H1 (cell line): Measurements from ENCODE around the gene EDEM2. TPM values are rescaled to one million over a fixed set of nuclear protein-coding genes. Genes with fewer than 3 reads are reported as not detected.
A peak's percentile ranks its signal among the peaks of the same experiment; 100 is the strongest.

Experiments
- CTCF ChIA-PET: fragments of 300-600 bp; sonication (Branson Sonifier 250); formaldehyde crosslinking; loops from one replicate; lab custom pipeline; 2021; ENCODE audit not compliant: partially characterized antibody; lab: Charles Lee
- POLR2A ChIA-PET: fragments of 300-600 bp; sonication (Branson Sonifier 250); formaldehyde crosslinking; loops from one replicate; lab custom pipeline; 2021; ENCODE audit warnings: inconsistent platforms; ENCODE audit not compliant: partially characterized antibody; lab: Charles Lee
- DNase-seq, 2 experiments: peaks; one replicate each; pipeline versions ENCODE4 v3.0.0 to v3.0.0-alpha.2; 2010 to 2022; ENCODE audit warnings: low spot score in 2 of 2, low read depth in 1 of 2, mixed read lengths in 1 of 2
- FAIRE-seq: peaks from 2 replicates; lab custom pipeline; 2011; peaks lifted over from hg19 to GRCh38; lab: Jason Lieb, UNC
- H2AFZ ChIP-seq: 2 replicates; pipeline ENCODE4 v1.8.1; 2012; ENCODE audit warnings: low read length, inconsistent platforms
- H2AK5ac ChIP-seq: 2 replicates; pipeline ENCODE4 v1.6.1; 2013; ENCODE audit warnings: low read depth, low read length
- H2BK120ac ChIP-seq: replicated peaks from 2 replicates; pipeline ENCODE3; 2013; ENCODE audit warnings: low read depth, low read length, inconsistent platforms
- H2BK12ac ChIP-seq: 2 replicates; pipeline ENCODE4 v1.6.1; 2013; ENCODE audit warnings: low read depth, low read length
- H2BK15ac ChIP-seq: 2 replicates; pipeline ENCODE4 v1.6.1; 2013; ENCODE audit warnings: low read length
- H2BK20ac ChIP-seq: 2 replicates; pipeline ENCODE4 v1.6.1; 2013; ENCODE audit warnings: low read length
- H2BK5ac ChIP-seq: 2 replicates; pipeline ENCODE4 v1.6.1; 2013; ENCODE audit warnings: low read depth, low read length
- H3K14ac ChIP-seq: 2 replicates; pipeline ENCODE4 v1.6.1; 2013; ENCODE audit warnings: inconsistent platforms; ENCODE audit not compliant: insufficient read length
- H3K18ac ChIP-seq: 2 replicates; pipeline ENCODE4 v1.6.1; 2013; ENCODE audit warnings: low read length; ENCODE audit errors: extremely low read depth
- H3K23ac ChIP-seq: 2 replicates; pipeline ENCODE4 v1.6.1; 2013; ENCODE audit warnings: inconsistent platforms; ENCODE audit not compliant: insufficient read length
- H3K23me2 ChIP-seq: 2 replicates; pipeline ENCODE4 v1.6.1; 2013; ENCODE audit warnings: low read depth, low read length
- H3K27ac ChIP-seq: 2 replicates; pipeline ENCODE4 v1.6.1; 2011; ENCODE audit warnings: low read depth, low read length, inconsistent platforms
- H3K27me3 ChIP-seq, 4 experiments: replicated peaks in 1 of 4; 1 replicate in 1 of 4; 2 replicates in 3 of 4; pipeline versions ENCODE4 v1.6.1 to v1.8.1; 2011 to 2013; ENCODE audit warnings: low read length in 3 of 4, mild to moderate bottlenecking in 3 of 4, inconsistent platforms in 2 of 4, mixed read lengths in 2 of 4, moderate library complexity in 1 of 4; ENCODE audit not compliant: control insufficient read depth in 3 of 4, insufficient read depth in 3 of 4; ENCODE audit errors: extremely low read depth in 1 of 4
- H3K36me3 ChIP-seq, 4 experiments: 2 replicates each; pipeline versions ENCODE4 v1.6.1 to v1.8.1; 2011 to 2013; ENCODE audit warnings: mild to moderate bottlenecking in 4 of 4, low read length in 3 of 4, moderate library complexity in 2 of 4, control low read depth in 1 of 4, inconsistent platforms in 1 of 4; ENCODE audit not compliant: insufficient read depth in 4 of 4, control insufficient read depth in 2 of 4
- H3K4ac ChIP-seq: replicated peaks from 2 replicates; pipeline ENCODE3; 2013; ENCODE audit warnings: low read length, low read depth, mixed read lengths, inconsistent platforms; ENCODE audit not compliant: insufficient read length
- H3K4me1 ChIP-seq, 4 experiments: replicated peaks in 1 of 4; 1 replicate in 1 of 4; 2 replicates in 3 of 4; pipeline versions ENCODE4 v1.6.1 to v1.8.1; 2011 to 2013; ENCODE audit warnings: low read length in 3 of 4, inconsistent platforms in 2 of 4, mixed read lengths in 1 of 4; ENCODE audit not compliant: insufficient read depth in 4 of 4, control insufficient read depth in 3 of 4
- H3K4me2 ChIP-seq, 2 experiments: 2 replicates each; pipeline versions ENCODE4 v1.6.1 to v1.8.1; 2011 to 2013; ENCODE audit warnings: low read depth in 2 of 2, low read length in 2 of 2, control low read depth in 1 of 2, inconsistent platforms in 1 of 2, mild to moderate bottlenecking in 1 of 2; ENCODE audit not compliant: insufficient read depth in 1 of 2
- H3K4me3 ChIP-seq, 4 experiments: fragments of 200-600, 300-600 bp in 1 of 4; sonication (generic), shearing (Covaris generic), sonication (Bioruptor Twin) in 1 of 4; 2 replicates each; pipeline versions ENCODE4 v1.5.1 to v1.8.1; 2011 to 2016; ENCODE audit warnings: low read length in 4 of 4, low read depth in 3 of 4, control low read depth in 2 of 4, inconsistent platforms in 2 of 4, mild to moderate bottlenecking in 2 of 4, mixed read lengths in 1 of 4, moderate library complexity in 1 of 4; ENCODE audit not compliant: insufficient read depth in 2 of 4; ENCODE audit errors: extremely low read depth in 1 of 4
- H3K56ac ChIP-seq: replicated peaks from 2 replicates; pipeline ENCODE3; 2013; ENCODE audit warnings: low read depth, mild to moderate bottlenecking, mixed read lengths, low read length, inconsistent platforms; ENCODE audit not compliant: insufficient read length
- H3K79me1 ChIP-seq: 2 replicates; pipeline ENCODE4 v1.6.1; 2013; ENCODE audit warnings: low read depth, low read length, control low read depth
- H3K79me2 ChIP-seq, 2 experiments: 2 replicates each; pipeline versions ENCODE4 v1.6.1 to v1.8.1; 2012 to 2013; ENCODE audit warnings: low read length in 2 of 2, mild to moderate bottlenecking in 2 of 2, inconsistent platforms in 1 of 2; ENCODE audit not compliant: insufficient read depth in 2 of 2, control insufficient read depth in 1 of 2
- H3K9ac ChIP-seq, 4 experiments: replicated peaks in 1 of 4; 1 replicate in 1 of 4; 2 replicates in 3 of 4; pipeline versions ENCODE4 v1.6.1 to v1.8.1; 2011 to 2013; ENCODE audit warnings: low read depth in 3 of 4, low read length in 3 of 4, control low read depth in 2 of 4, mild to moderate bottlenecking in 2 of 4, moderate library complexity in 2 of 4, inconsistent platforms in 1 of 4; ENCODE audit errors: extremely low read depth in 1 of 4
- H3K9me3 ChIP-seq, 2 experiments: 2 replicates each; pipeline versions ENCODE4 v1.6.1 to v1.8.1; 2012 to 2013; ENCODE audit warnings: mild to moderate bottlenecking in 2 of 2, moderate library complexity in 2 of 2, control low read depth in 1 of 2, inconsistent platforms in 1 of 2, low read depth in 1 of 2, low read length in 1 of 2, mixed read lengths in 1 of 2; ENCODE audit not compliant: insufficient read depth in 2 of 2
- H4K20me1 ChIP-seq, 2 experiments: replicated peaks in 1 of 2; 2 replicates each; pipeline versions ENCODE3 to v1.8.1; 2011 to 2013; ENCODE audit warnings: inconsistent platforms in 2 of 2, low read length in 2 of 2, mild to moderate bottlenecking in 1 of 2; ENCODE audit not compliant: insufficient read depth in 2 of 2, control insufficient read depth in 1 of 2
- H4K5ac ChIP-seq: 2 replicates; pipeline ENCODE4 v1.6.1; 2013; ENCODE audit warnings: low read length, low read depth, mixed read lengths, inconsistent platforms; ENCODE audit not compliant: insufficient read length
- H4K8ac ChIP-seq: 2 replicates; pipeline ENCODE4 v1.8.0; 2013; ENCODE audit warnings: mild to moderate bottlenecking, moderate library complexity, low read length, inconsistent platforms; ENCODE audit not compliant: insufficient read depth; ENCODE audit errors: extremely low read depth
- H4K91ac ChIP-seq: replicated peaks from 2 replicates; pipeline ENCODE3; 2013; ENCODE audit warnings: low read length, mixed read lengths, inconsistent platforms; ENCODE audit not compliant: insufficient read length
- ATF3 ChIP-seq: IDR thresholded peaks from 2 replicates; pipeline ENCODE4 v1.6.1; 2011; ENCODE audit warnings: low read depth, mild to moderate bottlenecking, low read length; ENCODE audit not compliant: insufficient read depth
- BCL11A ChIP-seq, 2 experiments: IDR thresholded peaks; one replicate each; pipeline ENCODE4 v1.6.1; 2011; ENCODE audit warnings: low read depth in 2 of 2, low read length in 2 of 2, mild to moderate bottlenecking in 2 of 2
- CBX5 ChIP-seq: fragments of 300-800, 300-1000 bp; sonication (generic); IDR thresholded peaks from 2 replicates; pipeline ENCODE4 v1.7.1; 2016; ENCODE audit warnings: antibody characterized with exemption, low read length, low read depth
- CHD2 ChIP-seq: IDR thresholded peaks from 2 replicates; pipeline ENCODE4 v1.6.1; 2012; ENCODE audit warnings: low read length, improper control_type of control experiment
- CREB1 ChIP-seq: IDR thresholded peaks from 2 replicates; pipeline ENCODE4 v1.6.1; 2012; ENCODE audit warnings: inconsistent platforms
- FOSL1 ChIP-seq: IDR thresholded peaks from 2 replicates; pipeline ENCODE4 v1.6.1; 2011; ENCODE audit warnings: mild to moderate bottlenecking, low read depth, low read length, moderate library complexity; ENCODE audit not compliant: insufficient read depth
- HDAC2 ChIP-seq, 2 experiments: fragments of 300-600 bp in 1 of 2; sonication (generic) in 1 of 2; IDR thresholded peaks; 2 replicates each; pipeline ENCODE4 v1.6.1; 2011 to 2012; ENCODE audit warnings: low read depth in 2 of 2, low read length in 2 of 2, mild to moderate bottlenecking in 2 of 2, moderate library complexity in 2 of 2, borderline replicate concordance in 1 of 2, inconsistent platforms in 1 of 2
- RFX5 ChIP-seq: IDR thresholded peaks from 2 replicates; pipeline ENCODE4 v1.6.1; 2011; ENCODE audit warnings: low read depth, low read length, improper control_type of control experiment, borderline replicate concordance
- SP1 ChIP-seq: IDR thresholded peaks from 2 replicates; pipeline ENCODE4 v1.6.1; 2011; ENCODE audit warnings: low read depth, low read length
- SP2 ChIP-seq: IDR thresholded peaks from 2 replicates; pipeline ENCODE4 v1.6.1; 2012; ENCODE audit warnings: mild to moderate bottlenecking, low read length, inconsistent platforms
- TBP ChIP-seq: IDR thresholded peaks from 2 replicates; pipeline ENCODE4 v1.6.1; 2011; ENCODE audit warnings: low read depth, low read length, improper control_type of control experiment
- TCF12 ChIP-seq: IDR thresholded peaks from 2 replicates; pipeline ENCODE4 v1.6.1; 2011; ENCODE audit warnings: low read depth, mild to moderate bottlenecking, low read length
- TEAD4 ChIP-seq: IDR thresholded peaks from 2 replicates; pipeline ENCODE4 v1.6.1; 2012; ENCODE audit warnings: low read depth, low read length, inconsistent platforms, mixed read lengths
- YY1 ChIP-seq: IDR thresholded peaks from 2 replicates; pipeline ENCODE4 v1.6.1; 2011; ENCODE audit warnings: low read depth, mild to moderate bottlenecking, low read length
- ZNF274 ChIP-seq: IDR thresholded peaks from 2 replicates; pipeline ENCODE4 v1.7.0; 2012; ENCODE audit warnings: low read length, borderline replicate concordance; ENCODE audit errors: extremely low read depth
- WGBS, 2 experiments: shearing (Covaris generic) in 1 of 2; methylation state at CpG; one replicate each; pipeline versions ENCODE4 v1.1.6 to v1.1.7; 2013 to 2015; ENCODE audit warnings: low lambda C conversion rate in 2 of 2, mixed read lengths in 2 of 2, inconsistent platforms in 1 of 2, low coverage in 1 of 2, missing lambda C conversion rate in 1 of 2; ENCODE audit not compliant: insufficient replicate concordance in 2 of 2, insufficient coverage in 1 of 2, insufficient read length in 1 of 2; ENCODE audit errors: extremely low coverage in 1 of 2, missing lambda C conversion rate in 1 of 2; 5-methylcytosine and 5-hydroxymethylcytosine counted together
- polyA plus RNA-seq, 7 experiments: library from polyadenylated mRNA; depleted of rRNA in 3 of 7; stranded (reverse) in 5 of 7; unstranded in 2 of 7; fragments of >200 nt in 5 of 7; fragments of 200-250 nt in 2 of 7; gene quantifications; 1 replicate in 5 of 7; 2 replicates in 1 of 7; 4 replicates in 1 of 7; pipeline versions ENCODE4 v1.2.1 to v1.2.3, GENCODE V29; 2011 to 2013; ENCODE audit warnings: missing spikeins in 2 of 7, mixed read lengths in 2 of 7
- total RNA-seq: library from RNA; stranded (reverse); fragmentation: NEBNext Ultra II Directional; extraction: Animal tissue kit (Norgen Biotek cat#: 25700); gene quantifications from 2 replicates; pipeline ENCODE4 v1.2.1, GENCODE V29; 2021

EDEM2 gene
- total and polyA plus RNA-seq, 2 of the 8 experiments (the other 6 are each of a cell fraction or from before 2014, with no cell fraction given) = 15.2 to 19.6 TPM

- no peak overlapping the region for H3K14ac ChIP-seq
- no peak overlapping the region for H3K27ac ChIP-seq
- H3K79me1 ChIP-seq = no peaks in the 10 kb centered on the region
- H3K27me3 ChIP-seq = no peaks in the 10 kb centered on the region
- no peak overlapping the region for H3K18ac ChIP-seq
- H4K8ac ChIP-seq = no peak overlapping the region
- peak overlapping the region in 1 of 4 experiments; percentile 28; a peak in 1 of 7 replicates for H3K9ac ChIP-seq
- ChIA-PET POLR2A (interaction anchor here (1.1 kb wide), 1 partner anchor 9 kb away, joined by 3 read pairs; no protein-coding TSS in a partner anchor), CTCF (interaction anchor here (0.7 to 2.1 kb wide), 3 partner anchors 106 to 128 kb away, joined by 5 to 9 read pairs (median 5); no protein-coding TSS in a partner anchor)
- H2AK5ac ChIP-seq = 0 out of 2 replicates have a peak overlapping the region, but pooled peaks have one; percentile 86
- no peak overlapping the region for H3K4me2 ChIP-seq
- no peaks in the 10 kb centered on the region for H3K23me2 ChIP-seq
- H3K56ac ChIP-seq = no peak overlapping the region
- no peak overlapping the region for H2AFZ ChIP-seq
- H4K20me1 ChIP-seq = no peaks in the 10 kb centered on the region
- H2BK5ac ChIP-seq = 0 out of 2 replicates have a peak overlapping the region, but pooled peaks have one; percentile 75
- no peak overlapping the region for H4K5ac ChIP-seq
- H3K79me2 ChIP-seq = no peaks in the 10 kb centered on the region
- H2BK15ac ChIP-seq = peak overlapping the region; percentile 92; the same call in 1 of the 2 replicates
- DNase-seq (no peak), FAIRE-seq (no peak)
- H2BK120ac ChIP-seq = no peak overlapping the region
- H2BK12ac ChIP-seq = no peak overlapping the region
- H3K36me3 ChIP-seq = no peaks in the 10 kb centered on the region
- H3K4ac ChIP-seq = no peak overlapping the region
- no peaks in the 10 kb centered on the region for H3K9me3 ChIP-seq
- 90% methylated on average over 8 of the region's 8 CpGs; no CpG with 5 or more reads in 1 of the 2 experiments for WGBS, 2 experiments
- no peak overlapping the region for H2BK20ac ChIP-seq
- H4K91ac ChIP-seq = no peak overlapping the region
- H3K23ac ChIP-seq = no peak overlapping the region
- peaks cover 0 to 3% (median 0%) of the 10 kb centered on the region in 4 experiments; a peak in 1 of 7 replicates for H3K4me1 ChIP-seq
- H3K4me3 ChIP-seq = no peak overlapping the region
- TF ChIP-seq ZNF274 = no peak
- no peak for TF ChIP-seq SP1
- TF ChIP-seq SP2 = no peak
- TF ChIP-seq BCL11A (IDR thresholded peaks at IDR 0.05; ENCODE audit: low read depth in 2 of 2, low read length in 2 of 2) = no peak
- no peak for TF ChIP-seq CBX5
- no peak for TF ChIP-seq RFX5
- TF ChIP-seq ATF3 = no peak
- no peak for TF ChIP-seq TEAD4
- no peak for TF ChIP-seq HDAC2 (IDR thresholded peaks at IDR 0.05; ENCODE audit: borderline replicate concordance in 1 of 2, low read depth in 2 of 2, low read length in 2 of 2)
- no peak for TF ChIP-seq YY1
- no peak for TF ChIP-seq CREB1
- no peak for TF ChIP-seq TBP
- TF ChIP-seq CHD2 = no peak
- no peak for TF ChIP-seq FOSL1
- no peak for TF ChIP-seq TCF12
Observed at GRCh38 chr20:35101620-35102019, 45.5 kb downstream of the EDEM2 start.
